Measurements from ENCODE around the gene ITGA2B.
"Not testable (repeated sequence)": the region's sequence is repeated elsewhere in the genome, so short reads cannot be mapped to it uniquely, and the experiment has no call there.

ITGA2B gene

DNA sequence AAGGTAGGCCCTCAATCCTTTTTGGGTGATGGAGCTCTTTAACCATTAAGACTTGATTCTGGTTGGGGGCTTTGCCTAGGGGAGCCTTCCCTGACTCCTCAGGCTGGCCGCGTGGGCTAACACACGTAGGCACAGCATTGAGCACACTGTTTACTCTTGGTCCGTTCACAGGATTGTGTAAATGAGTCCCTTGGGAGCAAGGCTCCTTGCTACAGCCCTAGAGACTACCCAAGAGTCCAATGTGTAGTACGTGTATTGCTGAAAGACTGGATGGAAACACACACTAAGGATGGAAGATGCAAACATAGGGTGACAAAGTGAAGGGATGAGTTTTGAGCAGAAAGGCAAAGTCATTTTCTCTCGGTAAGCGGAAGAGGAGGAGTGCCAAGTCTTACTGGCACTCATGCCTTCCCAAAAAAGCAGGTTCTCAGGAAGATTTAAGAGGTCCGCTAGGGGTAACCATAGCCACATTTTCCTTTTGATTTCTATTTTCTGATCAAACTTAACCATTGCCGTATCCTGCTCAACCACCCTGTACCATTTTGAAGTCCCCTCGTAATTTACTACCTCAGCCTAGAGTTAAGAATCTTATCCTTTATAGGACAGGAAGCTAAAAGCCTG lies 911 bp upstream of the ITGA2B start:
- no peak for DNase-seq

DNA sequence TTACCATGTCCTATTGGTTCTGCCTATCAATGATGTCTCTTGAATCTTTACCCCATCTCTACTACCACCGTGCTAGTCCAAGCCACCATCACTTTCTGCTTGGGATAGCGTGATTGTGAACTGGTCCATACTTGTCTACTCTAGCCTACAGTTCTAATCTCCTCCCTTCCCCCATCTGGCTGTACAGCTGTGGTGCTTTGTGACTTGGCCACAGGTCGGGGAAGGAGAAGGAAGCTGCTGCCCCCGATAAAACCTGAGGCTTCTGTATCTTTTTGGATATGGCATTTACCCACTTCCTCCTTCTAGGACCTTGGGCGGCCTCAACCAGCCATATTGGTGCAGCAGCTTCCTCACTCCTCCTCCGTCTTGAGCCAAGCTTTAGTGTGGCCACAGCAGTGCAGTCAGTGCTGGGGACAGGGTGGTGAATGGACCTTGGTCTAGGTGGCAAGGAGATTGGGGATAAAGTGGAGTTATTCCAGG lies 314 bp upstream of the ITGA2B start:
- peak; percentile 47 to 53 (median 48) for DNase-seq

DNA sequence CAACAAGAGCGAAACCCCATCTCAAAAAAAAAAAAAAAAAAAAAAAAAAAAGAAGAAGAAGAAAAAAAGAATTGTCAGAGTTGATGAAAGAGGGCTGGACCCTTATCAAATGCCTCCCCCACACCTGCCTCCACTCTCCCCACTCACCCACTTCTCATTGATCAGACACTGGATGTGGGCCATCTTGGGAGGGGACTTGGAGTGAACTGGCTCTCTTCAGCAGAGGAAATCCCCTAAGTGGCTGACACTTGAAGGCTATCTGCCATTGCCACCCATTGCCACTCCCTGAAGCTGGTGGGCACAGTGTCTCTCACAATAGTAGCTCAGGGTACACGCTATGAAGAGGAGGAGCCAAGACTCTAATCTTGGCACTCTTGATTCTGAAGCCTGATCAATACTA lies 1.6 kb downstream of the ITGA2B start:
- DNase-seq, result no peak

GRCh38 chr17:44386182-44386525 lies 3.3 kb downstream of the ITGA2B start:
- DNase-seq, result no peak

DNA sequence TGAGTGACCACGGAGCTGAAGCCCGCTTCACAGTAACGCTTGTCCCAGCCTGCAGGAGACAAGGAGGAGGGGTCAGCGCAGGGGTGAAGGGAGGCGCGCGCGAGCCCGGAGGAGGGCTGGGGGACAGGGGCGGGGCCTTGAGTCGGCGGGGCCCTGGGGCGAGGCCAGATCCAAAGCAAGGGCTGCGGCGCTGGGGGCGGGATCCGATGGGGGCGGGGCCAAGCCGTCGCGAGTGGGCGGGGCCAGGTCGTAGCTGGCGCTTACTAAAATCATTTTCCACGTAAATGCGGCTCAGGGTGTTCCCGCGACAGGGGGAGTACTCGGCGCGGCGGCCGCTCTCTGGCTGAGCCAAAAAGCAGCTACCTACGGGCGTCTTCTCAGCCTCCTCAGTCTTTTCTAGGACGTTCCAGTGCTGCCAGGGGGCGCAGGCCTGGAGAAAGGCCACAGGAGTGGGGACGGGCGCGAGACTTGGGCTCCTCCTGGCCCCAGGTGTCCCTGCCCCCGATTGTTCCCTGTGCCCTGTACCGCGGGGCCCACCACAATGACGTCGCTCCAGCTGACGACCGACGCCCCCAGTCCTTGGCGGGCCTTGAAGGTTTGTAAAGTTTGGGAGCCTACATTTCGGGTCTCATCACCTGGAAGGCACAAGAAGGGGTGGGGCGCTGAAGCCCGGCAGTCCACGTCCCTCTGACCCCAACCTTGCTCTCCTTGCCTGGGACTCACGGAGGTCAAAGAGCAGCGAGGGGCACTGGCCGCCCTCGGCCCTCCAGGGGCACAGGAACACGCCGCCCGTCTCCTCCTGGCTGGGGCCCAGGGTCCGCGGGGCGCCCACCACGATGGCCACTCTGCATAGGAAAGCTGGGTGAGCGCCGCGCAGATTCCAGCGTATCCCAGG lies 3.9 kb downstream of the ITGA2B start:
- peak; percentile 79 to 92 (median 84) for DNase-seq

DNA sequence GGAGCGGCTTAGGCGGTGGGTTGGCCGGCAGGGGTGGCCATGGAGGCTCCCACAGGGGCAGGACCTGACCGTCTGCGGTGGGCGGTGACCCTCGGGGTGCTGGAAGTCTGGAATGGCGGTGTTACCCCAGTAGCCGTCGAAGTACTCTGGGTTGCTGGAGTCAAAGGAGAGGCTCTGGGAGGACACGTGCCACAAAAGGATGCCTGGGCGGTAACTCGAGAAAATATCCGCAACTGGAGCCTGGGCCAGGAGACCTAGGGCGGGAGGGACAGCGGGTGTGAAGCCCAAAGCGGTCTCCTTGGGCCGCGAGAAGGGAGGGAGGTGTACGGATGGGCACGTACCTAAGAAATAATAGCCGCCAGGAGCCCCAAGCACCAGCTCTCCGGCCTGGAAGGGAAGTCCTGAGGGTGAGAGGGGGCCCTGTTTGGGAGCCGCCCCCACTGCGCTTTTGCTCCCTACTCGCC lies 4.6 kb downstream of the ITGA2B start:
- DNase-seq, result no peak

DNA sequence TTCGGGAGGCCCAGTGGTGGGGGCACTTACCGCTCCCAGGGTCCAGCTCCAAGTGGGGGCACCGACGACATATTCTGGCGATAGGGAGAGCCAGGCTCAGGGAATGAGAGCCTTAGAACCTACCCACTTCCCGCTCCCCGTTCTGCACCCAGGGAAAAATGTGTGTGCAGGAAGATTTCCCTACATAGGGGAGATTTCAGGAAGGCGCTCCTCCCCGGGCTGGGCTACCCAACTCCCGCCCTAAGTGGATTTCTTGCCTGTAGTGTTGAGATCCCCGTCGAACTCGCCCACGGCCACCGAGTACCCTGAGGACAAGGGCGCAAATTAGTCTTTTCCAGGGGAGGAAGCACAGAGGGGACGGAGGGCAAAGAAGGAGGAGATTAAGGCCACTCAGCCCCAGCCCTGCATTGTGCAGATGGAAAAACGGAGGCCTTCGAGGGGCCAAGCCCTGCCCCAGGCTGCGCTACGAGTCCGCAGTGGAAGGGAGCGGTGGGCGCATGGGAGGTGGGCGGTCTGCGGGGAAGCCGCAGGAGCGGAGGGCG lies 5.1 kb downstream of the ITGA2B start:
- no peak for DNase-seq

GRCh38 chr17:44383861-44384260 lies 5.6 kb downstream of the ITGA2B start:
- no peak for DNase-seq

DNA sequence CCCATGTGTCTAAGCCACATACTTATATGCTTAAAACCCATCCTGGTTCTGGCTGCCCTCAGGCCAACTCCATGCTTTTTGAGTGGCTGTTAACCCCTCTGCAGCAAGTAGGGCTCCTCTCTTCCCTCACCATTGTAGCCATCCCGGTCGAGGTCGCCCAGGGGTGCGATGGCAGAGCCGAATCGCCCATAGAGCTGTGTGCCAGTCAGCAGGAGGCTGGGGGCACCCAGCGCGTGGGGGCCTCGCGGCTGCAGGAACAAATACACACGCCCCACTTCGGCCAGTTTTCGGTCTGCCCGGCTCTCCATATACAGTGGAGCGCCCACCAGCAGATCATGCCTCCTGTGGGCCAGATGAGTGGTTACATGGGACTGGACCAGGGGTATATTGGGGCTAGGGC lies 6.1 kb downstream of the ITGA2B start:
- no peak for DNase-seq

DNA sequence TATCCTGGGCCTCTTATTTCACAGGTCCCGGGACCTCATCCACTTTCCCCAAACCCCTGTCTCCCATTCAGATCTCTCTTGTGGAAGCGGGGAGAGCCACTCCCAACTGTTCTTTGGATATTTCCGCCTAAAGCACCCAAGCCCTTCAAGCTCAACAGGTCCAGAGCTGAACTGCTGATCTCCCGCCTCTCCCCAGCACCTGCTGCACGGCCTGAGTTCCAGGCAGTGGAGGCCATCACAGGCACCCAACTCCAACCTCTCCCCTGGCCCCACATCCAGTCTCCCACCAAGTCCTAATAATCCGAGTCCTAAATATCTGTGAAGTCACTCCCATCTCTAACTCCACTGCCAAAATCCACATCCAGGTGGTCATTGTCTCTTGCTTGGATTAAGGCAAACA lies 6.5 kb downstream of the ITGA2B start:
- no peak for DNase-seq

- peak; percentile 51 to 65 (median 65) for DNase-seq
These were observed 7.6 kb downstream of the ITGA2B start for GRCh38 chr17:44381810-44382305.

GRCh38 chr17:44380767-44381166 lies 8.7 kb downstream of the ITGA2B start:
- no peak for DNase-seq

GRCh38 chr17:44379887-44380286 lies 9.6 kb downstream of the ITGA2B start:
- DNase-seq, result no peak

DNA sequence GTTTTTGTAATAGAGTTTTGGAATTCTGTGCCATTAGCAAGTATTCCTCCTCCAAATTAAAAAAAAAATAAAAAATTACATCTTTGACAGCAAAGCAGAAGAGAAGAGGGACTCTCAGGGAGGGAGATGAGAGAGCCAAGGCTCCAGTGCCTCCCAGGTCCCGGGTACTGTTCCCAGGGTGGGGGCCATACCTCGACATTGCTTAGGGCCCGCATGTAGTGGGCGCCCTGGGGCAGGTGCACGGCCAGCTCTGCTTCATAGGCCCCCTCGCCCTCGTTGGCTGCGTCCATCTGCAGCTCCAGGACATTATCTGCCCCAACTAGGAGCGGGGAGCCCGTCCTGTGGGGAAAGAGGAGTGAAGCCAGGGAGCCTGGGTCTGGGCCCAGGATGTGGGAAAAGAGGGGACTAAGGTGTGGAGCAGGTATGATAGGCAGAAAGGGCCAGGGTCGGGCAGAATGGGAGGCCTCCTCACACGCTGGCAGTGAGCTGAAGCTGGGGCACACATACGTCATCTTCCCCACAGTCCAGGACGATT lies 11.2 kb downstream of the ITGA2B start:
- DNase-seq, result no peak

- no peak for DNase-seq
These were observed 12.7 kb downstream of the ITGA2B start for GRCh38 chr17:44376779-44377178.

- peak in 2 of 3 donors; percentile 35 to 57 for DNase-seq
These were observed 13.3 kb downstream of the ITGA2B start for GRCh38 chr17:44376124-44376523.

DNA sequence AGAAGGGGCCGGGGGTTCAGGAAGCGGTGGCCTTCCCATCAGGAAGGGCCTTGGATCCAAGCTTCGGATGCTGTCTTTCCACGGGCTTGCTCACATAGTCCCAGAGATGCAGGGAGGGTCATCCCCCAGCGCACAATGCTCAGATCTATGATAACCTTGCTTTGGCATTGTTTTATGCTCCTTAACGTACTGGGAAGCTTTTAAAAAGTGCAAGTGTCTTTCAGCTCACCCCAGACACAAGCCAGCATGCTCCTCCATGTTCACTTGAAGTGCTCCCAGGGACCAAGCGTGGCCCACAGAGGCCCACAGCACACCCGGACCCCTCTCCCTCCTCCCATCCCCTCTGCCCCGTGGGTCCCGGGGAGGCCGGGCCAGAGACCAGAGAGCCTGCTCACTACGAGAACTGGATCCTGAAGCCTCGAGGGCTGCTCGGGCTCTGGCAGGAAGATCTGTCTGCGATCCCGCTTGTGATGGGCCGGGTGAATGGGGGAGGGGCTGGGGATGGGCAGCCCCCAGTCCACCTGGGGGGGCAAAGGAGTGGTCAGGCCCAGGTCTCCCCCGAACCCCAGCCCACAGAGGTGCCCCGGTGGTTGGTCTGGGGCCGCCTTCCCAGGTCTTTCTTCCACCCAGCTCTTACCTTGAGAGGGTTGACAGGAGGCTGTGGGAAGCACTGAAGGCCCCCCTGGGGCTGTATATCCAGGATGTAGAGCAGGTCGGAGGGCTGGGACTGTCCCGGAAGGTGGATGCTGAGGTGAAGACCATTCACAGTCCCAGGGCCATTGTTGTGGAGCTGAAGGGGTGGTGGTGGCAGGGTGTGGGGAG lies 14.0 kb downstream of the ITGA2B start:
- DNase-seq, result no peak

DNA sequence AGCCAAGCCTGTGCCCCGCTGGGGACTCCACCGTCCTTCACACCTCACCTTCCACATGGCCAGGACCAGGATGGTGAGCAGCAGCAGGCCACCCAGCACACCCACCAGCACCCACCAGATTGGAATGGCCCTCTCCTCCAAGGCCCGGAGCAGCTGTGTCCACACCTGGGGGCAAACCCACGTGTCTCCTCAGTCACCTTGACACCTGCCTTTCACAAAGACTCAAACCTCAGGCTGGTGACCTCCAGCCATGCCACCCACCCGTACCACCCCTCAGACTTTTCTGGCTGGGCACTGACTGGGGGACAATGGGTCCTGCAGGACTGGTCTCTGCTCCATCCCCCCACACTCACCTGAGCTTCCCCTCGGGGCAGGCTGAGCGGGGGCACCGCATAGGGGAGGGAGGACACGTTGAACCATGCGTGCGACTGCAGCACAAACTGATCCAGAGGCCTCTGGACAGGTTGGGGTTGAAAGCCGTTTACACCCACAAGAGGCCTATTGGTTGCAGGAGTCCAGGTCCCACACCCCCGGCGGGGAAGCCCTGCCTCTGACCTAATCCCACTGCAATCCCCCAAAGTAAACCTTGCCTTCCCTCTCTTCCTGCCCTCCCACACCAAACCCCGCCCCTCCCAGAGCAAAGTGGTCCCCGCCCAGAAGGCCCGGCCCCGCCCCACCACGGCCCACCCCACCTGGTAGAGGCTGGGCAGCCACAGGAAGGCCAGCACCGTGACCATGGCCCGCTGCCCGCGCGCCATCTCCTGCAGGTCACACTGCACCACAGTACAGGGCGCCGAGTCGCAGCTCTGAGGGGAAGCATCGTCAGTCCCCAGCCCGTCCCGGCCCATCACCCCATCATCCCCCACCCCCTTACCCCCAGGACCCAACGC lies 14.9 kb downstream of the ITGA2B start:
- peak; percentile 42 to 65 (median 46) for DNase-seq

- DNase-seq, result no peak
These were observed 17.4 kb downstream of the ITGA2B start for GRCh38 chr17:44372036-44372435.

GRCh38 chr17:44369414-44370023 lies 19.9 kb downstream of the ITGA2B start:
- DNase-seq, result not testable (repeated sequence)

All from suppressor macrophage treated with lipopolysaccharide for 1 hour (primary cell).